ENCODE measurements around the gene ADIG.
"Not testable (repeated sequence)": the region's sequence is repeated elsewhere in the genome, so short reads cannot be mapped to it uniquely, and the experiment has no call there.

ADIG gene

DNA sequence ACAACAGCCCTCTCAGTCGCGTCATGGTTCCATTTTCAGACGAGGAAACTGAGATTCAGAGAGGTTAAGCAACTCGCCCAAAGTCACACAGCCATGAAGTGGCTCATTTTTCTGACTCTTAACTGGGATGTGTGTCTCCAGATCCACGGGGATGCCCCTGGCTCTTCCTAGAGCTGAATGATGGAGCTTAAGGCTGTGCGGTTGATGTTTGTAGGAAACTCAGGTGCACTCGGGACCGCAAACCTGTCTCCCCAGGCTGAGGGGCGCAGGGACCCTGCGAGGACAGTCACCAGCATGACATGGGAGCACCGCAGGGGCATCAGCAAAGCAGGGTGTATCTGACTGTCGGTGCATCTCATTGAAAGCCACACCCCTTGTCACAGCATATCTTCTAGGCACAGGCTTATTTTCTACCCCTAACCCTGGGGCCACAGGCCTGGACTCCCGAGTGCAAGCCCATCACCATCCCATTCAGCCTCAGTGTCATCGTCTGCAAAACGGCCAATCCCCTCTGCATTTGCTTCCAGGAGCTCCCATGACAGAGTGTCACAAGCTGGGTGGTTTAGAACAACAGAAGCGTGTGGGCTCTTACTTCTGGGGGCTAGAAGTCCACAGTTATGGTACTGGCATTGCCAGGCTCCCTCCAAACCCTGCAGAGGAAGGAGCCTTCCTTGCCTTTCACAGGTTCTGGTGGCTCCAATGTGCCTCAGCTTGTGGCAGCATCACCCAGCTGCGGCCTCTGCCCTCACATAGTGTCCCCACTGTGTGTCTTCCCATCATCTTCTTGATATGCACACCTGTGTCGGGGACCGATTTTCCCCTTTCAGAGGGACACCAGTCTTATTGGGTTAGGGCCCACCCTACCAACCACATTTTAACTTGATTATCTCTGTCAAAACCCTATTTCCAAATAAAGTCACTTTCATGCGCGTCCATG, 10.7 kb downstream of the ADIG start:
- Histone ChIP-seq H3K27me3 (ENCODE audit: control insufficient read depth, insufficient read depth, low read length) (no peaks in the 10 kb centered on the region), H3K27ac (ENCODE audit: low read length) (no peak overlapping the region), H3K9ac (ENCODE audit: low read length) (no peak overlapping the region), H3K36me3 (ENCODE audit: control insufficient read depth, low read depth, low read length) (no peaks in the 10 kb centered on the region), H3K4me3 (ENCODE audit: low read length) (no peak overlapping the region), H3K9me3 (ENCODE audit: control insufficient read depth, low read depth, low read length) (no peaks in the 10 kb centered on the region), H3K4me1 (ENCODE audit: control insufficient read depth, low read depth, low read length) (peaks cover 6% of the 10 kb centered on the region)

DNA sequence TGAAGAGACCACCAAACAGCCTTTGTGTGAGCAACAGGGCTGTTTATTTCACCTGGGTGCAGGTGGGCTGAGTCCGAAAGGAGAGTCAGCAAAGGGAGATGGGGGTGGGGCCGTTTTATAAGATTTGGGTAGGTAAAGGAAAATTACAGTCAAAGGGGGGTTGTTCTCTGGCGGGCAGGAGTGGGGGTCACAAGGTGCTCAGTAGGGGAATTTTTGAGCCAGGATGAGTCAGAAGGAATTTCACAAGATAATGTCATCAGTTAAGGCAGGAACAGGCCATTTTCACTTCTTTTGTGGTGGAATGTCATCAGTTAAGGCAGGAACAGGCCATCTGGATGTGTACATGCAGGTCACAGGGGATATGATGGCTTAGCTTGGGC, 11.4 kb downstream of the ADIG start:
- H3K9me3 ChIP-seq (ENCODE audit: control insufficient read depth, low read depth, low read length); H3K4me3 ChIP-seq (ENCODE audit: low read length); H3K4me1 ChIP-seq (ENCODE audit: control insufficient read depth, low read depth, low read length); H3K36me3 ChIP-seq (ENCODE audit: control insufficient read depth, low read depth, low read length); H3K9ac ChIP-seq (ENCODE audit: low read length); H3K27ac ChIP-seq (ENCODE audit: low read length); H3K27me3 ChIP-seq (ENCODE audit: control insufficient read depth, insufficient read depth, low read length): not testable (repeated sequence)

DNA sequence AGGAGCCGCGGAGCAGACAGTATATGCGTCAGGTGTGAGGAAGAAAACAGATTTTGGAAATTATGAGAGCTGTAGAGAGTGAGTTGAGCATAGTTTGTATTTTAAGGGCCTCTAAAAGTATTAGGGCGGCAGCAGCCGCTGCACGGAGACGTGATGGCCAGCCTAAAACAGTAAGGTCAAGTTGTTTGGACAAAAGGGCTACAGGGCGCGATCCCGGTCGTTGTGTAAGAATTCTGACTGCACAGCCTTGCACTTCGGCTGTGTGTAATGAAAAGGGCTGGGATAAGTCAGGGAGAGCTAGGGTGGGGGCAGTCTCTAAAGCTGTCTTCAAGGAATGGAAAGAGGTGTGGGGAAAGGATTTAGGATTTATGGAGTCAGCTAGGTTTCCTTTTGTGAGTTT, 13.3 kb downstream of the ADIG start:
- not testable (repeated sequence) for H3K9me3 ChIP-seq (ENCODE audit: control insufficient read depth, low read depth, low read length); H3K27ac ChIP-seq (ENCODE audit: low read length); H3K36me3 ChIP-seq (ENCODE audit: control insufficient read depth, low read depth, low read length); H3K9ac ChIP-seq (ENCODE audit: low read length); H3K27me3 ChIP-seq (ENCODE audit: control insufficient read depth, insufficient read depth, low read length); H3K4me3 ChIP-seq (ENCODE audit: low read length)
- H3K4me1 ChIP-seq (ENCODE audit: control insufficient read depth, low read depth, low read length): peaks cover 15% of the 10 kb centered on the region

DNA sequence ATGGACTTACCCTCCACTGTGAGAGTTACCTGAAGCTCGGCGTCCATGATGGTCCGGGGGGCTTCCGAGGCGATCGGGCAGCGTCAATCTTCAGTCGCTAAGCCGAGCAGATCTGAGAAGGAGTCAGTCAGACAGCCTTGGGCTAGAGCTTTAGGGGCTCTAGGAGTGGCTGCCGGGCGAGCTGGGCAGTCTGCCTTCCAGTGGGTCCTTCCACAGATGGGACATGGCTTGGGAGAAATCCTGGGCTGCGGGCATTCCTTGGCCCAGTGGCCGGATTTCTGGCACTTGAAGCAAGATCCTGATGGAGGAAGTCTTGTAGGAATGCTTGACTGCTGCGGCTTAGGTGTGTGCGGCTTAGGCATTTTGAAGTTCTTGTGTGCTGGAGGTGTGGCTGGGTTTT, 14.9 kb downstream of the ADIG start:
- H3K9ac ChIP-seq (ENCODE audit: low read length); H3K4me3 ChIP-seq (ENCODE audit: low read length): not testable (repeated sequence)

DNA sequence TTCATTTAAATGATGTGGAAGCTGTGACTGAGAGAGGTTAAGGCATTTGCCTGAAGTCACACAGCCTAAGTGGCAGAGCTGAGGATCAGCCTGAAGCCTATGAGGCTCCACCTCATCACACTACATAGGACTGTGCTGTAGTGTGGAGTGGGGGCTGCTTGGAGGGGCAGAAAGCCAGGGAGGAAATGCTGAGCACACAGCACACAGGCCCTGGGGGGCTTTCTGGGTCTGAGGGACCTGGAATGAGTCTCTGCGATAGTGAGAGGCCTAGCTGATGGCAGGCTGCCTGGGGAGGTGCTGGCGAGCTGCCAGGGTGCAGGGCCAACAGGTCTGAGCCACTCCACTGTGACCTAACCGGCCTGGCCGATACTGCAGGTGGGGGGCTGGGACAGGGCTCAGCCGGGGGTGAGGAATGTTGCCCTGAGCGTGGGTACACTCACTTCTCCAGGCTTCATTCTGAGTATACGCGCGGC, 18.4 kb downstream of the ADIG start:
- Histone ChIP-seq H3K9me3 (ENCODE audit: control insufficient read depth, low read depth, low read length) (no peaks in the 10 kb centered on the region), H3K4me3 (ENCODE audit: low read length) (no peak overlapping the region), H3K4me1 (ENCODE audit: control insufficient read depth, low read depth, low read length) (peaks cover 26% of the 10 kb centered on the region), H3K9ac (ENCODE audit: low read length) (no peak overlapping the region), H3K36me3 (ENCODE audit: control insufficient read depth, low read depth, low read length) (no peaks in the 10 kb centered on the region), H3K27me3 (ENCODE audit: control insufficient read depth, insufficient read depth, low read length) (peaks cover 18% of the 10 kb centered on the region), H3K27ac (ENCODE audit: low read length) (no peak overlapping the region)

More for the DNA sequence above, 14.9 kb downstream of the ADIG start:
- H3K4me1 ChIP-seq (ENCODE audit: control insufficient read depth, low read depth, low read length): peaks cover 29% of the 10 kb centered on the region
- not testable (repeated sequence) for H3K27me3 ChIP-seq (ENCODE audit: control insufficient read depth, insufficient read depth, low read length); H3K36me3 ChIP-seq (ENCODE audit: control insufficient read depth, low read depth, low read length); H3K9me3 ChIP-seq (ENCODE audit: control insufficient read depth, low read depth, low read length); H3K27ac ChIP-seq (ENCODE audit: low read length)

DNA sequence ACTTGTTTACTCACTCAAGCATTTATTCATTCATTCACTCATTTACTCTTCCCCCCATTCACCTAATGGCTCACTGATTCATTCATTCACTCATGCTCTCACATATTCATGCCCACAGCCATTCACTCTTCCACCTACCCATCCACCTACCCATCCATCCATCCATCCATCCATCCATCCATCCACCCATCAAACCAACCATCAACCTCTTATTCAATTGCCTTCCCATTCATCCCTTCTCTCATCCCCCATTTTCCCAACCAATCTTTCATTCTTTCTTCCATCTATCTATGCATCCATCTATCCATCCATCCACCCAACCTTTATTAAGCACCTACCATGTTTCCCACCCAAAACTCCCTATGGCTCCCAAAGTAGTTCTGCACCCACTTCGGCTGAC, 19.1 kb downstream of the ADIG start:
- no peak overlapping the region for H3K9ac ChIP-seq (ENCODE audit: low read length)
- H3K27ac ChIP-seq (ENCODE audit: low read length): no peak overlapping the region
- peaks cover 26% of the 10 kb centered on the region for H3K4me1 ChIP-seq (ENCODE audit: control insufficient read depth, low read depth, low read length)

DNA sequence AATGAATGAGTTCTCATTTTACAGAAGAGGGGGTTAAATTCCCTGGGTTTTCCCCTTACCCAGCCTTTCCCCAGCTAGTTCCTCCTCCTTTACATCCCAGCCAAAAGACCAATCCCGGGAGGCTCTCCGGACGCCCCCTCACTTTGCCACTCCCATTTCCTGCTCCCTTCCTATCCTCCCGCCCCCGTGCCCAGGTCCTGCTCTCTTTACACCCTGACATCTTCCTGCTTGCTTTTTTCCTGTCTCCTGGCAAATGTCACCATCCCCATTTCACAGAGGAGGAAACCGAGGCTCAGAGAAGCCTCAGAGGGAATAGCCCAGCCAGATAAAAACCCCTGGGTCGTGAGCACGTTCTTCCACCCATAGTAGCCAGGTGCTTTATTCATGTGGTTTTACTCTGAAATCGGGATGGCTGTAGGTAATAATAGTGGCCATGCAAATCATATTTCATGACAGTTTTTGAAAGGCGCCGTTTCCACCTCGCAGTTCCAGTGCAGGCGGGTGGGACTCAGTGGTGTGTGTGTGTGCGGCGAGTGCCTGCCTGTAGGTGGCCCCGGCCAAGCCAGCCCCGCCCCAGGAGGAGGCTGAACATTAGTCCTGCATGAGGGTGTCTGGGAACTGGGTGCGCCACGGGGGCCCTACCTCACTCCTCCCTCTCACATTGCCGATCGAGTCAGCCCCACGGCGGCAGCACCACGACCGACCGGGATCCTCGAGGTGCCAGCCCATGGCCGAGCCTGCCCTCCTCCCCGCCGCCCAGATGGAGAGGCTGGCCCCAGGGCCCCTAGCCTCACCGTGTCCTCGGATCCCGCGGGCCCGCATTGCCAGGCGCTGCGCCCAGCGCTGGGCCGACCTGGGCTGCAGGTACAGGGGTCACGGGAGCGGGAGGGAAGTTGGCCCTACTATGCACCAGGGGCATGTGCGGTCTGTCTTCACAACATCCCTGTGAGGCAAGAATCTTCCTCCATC, 20.5 kb downstream of the ADIG start, which contains the start of gene ARHGAP40:
Gene ARHGAP40 (plus strand): TSS at position 594 of the 969 bp plus-strand sequence.
- Histone ChIP-seq H3K27me3 (ENCODE audit: control insufficient read depth, insufficient read depth, low read length) (peaks cover 18% of the 10 kb centered on the region), H3K27ac (ENCODE audit: low read length) (no peak within 1 kb of the TSS), H3K4me1 (ENCODE audit: control insufficient read depth, low read depth, low read length) (peaks cover 26% of the 10 kb centered on the region), H3K9ac (ENCODE audit: low read length) (peak within 1 kb of the TSS; percentile 33), H3K9me3 (ENCODE audit: control insufficient read depth, low read depth, low read length) (no peaks in the 10 kb centered on the region), H3K36me3 (ENCODE audit: control insufficient read depth, low read depth, low read length) (no peaks in the 10 kb centered on the region), H3K4me3 (ENCODE audit: low read length) (peak within 1 kb of the TSS; percentile 77)

More for the DNA sequence above, 19.1 kb downstream of the ADIG start:
- no peaks in the 10 kb centered on the region for H3K9me3 ChIP-seq (ENCODE audit: control insufficient read depth, low read depth, low read length)
- peaks cover 18% of the 10 kb centered on the region for H3K27me3 ChIP-seq (ENCODE audit: control insufficient read depth, insufficient read depth, low read length)
- H3K4me3 ChIP-seq (ENCODE audit: low read length): no peak overlapping the region
- H3K36me3 ChIP-seq (ENCODE audit: control insufficient read depth, low read depth, low read length): no peaks in the 10 kb centered on the region

DNA sequence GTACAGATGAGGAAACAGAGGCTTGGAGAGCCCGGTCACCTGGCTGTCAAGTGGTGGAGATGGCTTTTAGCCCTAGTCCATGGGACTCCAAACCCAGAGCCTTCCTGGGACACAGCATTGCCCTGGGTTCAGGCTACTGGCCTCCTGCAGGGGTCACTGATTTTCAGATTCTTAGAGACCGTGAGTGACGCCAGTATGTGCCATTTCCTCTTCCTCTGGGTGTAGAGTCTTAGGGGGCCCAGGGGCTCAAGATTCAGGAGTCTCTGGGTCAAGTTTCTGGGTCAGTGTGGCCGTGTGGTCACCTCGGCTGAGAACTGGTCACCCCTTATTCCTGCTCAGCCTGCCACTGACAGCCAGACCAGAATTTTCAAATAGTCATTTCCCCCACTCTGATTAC, 21.2 kb downstream of the ADIG start:
- H3K9me3 ChIP-seq (ENCODE audit: control insufficient read depth, low read depth, low read length): no peaks in the 10 kb centered on the region
- H3K9ac ChIP-seq (ENCODE audit: low read length): peak overlapping the region; percentile 33
- H3K4me1 ChIP-seq (ENCODE audit: control insufficient read depth, low read depth, low read length): peaks cover 26% of the 10 kb centered on the region
- peaks cover 18% of the 10 kb centered on the region for H3K27me3 ChIP-seq (ENCODE audit: control insufficient read depth, insufficient read depth, low read length)
- H3K27ac ChIP-seq (ENCODE audit: low read length): no peak overlapping the region
- no peaks in the 10 kb centered on the region for H3K36me3 ChIP-seq (ENCODE audit: control insufficient read depth, low read depth, low read length)
- H3K4me3 ChIP-seq (ENCODE audit: low read length): peak overlapping the region; percentile 77

DNA sequence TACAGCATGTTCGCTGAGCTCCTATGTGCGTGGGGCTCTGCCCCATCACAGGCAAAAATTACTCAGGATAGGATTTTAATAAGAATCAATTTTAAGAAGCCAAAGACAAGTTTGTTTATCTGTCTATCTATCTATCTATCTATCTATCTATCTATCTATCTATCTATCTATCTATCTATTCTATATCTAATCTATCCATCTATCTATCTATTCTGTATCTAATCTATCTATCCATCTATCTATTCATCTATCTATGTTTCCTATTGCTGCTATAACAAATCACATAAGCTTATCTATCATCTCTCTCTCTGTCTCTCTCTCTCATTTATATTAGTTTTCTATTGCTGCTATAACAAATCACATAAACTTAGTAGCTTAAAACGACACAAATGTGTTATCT, 22.3 kb downstream of the ADIG start:
- H3K9me3 ChIP-seq (ENCODE audit: control insufficient read depth, low read depth, low read length): no peaks in the 10 kb centered on the region
- H3K4me1 ChIP-seq (ENCODE audit: control insufficient read depth, low read depth, low read length): peaks cover 32% of the 10 kb centered on the region
- no peaks in the 10 kb centered on the region for H3K36me3 ChIP-seq (ENCODE audit: control insufficient read depth, low read depth, low read length)
- H3K27ac ChIP-seq (ENCODE audit: low read length): no peak overlapping the region
- no peak overlapping the region for H3K4me3 ChIP-seq (ENCODE audit: low read length)
- peaks cover 18% of the 10 kb centered on the region for H3K27me3 ChIP-seq (ENCODE audit: control insufficient read depth, insufficient read depth, low read length)
- no peak overlapping the region for H3K9ac ChIP-seq (ENCODE audit: low read length)

DNA sequence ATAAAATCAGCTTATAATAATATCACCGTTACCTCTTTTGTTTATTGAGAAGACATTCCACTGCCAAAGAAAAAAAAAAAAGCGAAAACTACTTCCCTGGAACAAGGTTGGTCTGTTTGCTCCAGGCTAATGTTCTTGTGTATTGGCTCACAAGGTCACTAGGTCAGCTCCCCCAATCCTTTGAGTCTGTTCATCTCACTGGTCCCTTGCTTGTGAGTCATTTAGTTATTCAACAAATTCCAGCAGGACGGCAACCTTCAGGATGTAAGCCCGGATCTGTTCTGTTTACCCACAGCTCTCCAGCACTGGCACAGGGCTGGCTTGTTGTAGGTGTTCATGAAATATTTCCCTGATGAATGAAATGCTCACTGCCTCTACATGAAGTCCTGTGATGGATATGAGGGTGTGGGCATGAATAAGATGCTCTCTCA, 23.9 kb downstream of the ADIG start:
- Histone ChIP-seq H3K9me3 (ENCODE audit: control insufficient read depth, low read depth, low read length) (no peaks in the 10 kb centered on the region), H3K4me1 (ENCODE audit: control insufficient read depth, low read depth, low read length) (peaks cover 17% of the 10 kb centered on the region), H3K9ac (ENCODE audit: low read length) (no peak overlapping the region), H3K4me3 (ENCODE audit: low read length) (no peak overlapping the region), H3K36me3 (ENCODE audit: control insufficient read depth, low read depth, low read length) (no peaks in the 10 kb centered on the region), H3K27ac (ENCODE audit: low read length) (no peak overlapping the region), H3K27me3 (ENCODE audit: control insufficient read depth, insufficient read depth, low read length) (peaks cover 18% of the 10 kb centered on the region)

DNA sequence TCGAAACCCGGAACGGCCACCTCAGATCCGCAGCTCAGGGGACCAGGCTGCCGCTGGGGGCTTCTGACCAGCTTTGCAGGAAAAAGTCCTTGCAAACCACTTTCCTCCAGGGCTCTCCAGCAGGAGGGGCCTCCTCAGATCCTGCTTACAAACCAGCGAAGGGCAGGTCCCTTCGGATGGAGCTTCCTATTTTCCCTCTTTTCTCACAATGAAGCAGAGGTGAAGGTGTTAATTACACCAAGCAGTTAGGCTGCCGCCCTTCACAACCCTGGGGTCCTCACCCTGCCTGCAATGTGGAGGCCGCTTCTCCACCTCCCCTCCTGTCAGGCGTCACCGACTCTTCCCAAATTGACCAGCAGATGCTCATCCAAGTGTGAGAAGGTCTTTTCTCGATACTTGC, 26.4 kb downstream of the ADIG start:
- Histone ChIP-seq H3K27ac (ENCODE audit: low read length) (no peak overlapping the region), H3K4me3 (ENCODE audit: low read length) (no peak overlapping the region), H3K27me3 (ENCODE audit: control insufficient read depth, insufficient read depth, low read length) (peaks cover 9% of the 10 kb centered on the region), H3K4me1 (ENCODE audit: control insufficient read depth, low read depth, low read length) (peaks cover 5% of the 10 kb centered on the region), H3K9me3 (ENCODE audit: control insufficient read depth, low read depth, low read length) (no peaks in the 10 kb centered on the region), H3K9ac (ENCODE audit: low read length) (no peak overlapping the region), H3K36me3 (ENCODE audit: control insufficient read depth, low read depth, low read length) (no peaks in the 10 kb centered on the region)

Data from iPS-18a (cell line).